ENCODE measurements around the gene AQP2.
A peak's percentile ranks its signal among the peaks of the same experiment; 100 is the strongest.

DNA sequence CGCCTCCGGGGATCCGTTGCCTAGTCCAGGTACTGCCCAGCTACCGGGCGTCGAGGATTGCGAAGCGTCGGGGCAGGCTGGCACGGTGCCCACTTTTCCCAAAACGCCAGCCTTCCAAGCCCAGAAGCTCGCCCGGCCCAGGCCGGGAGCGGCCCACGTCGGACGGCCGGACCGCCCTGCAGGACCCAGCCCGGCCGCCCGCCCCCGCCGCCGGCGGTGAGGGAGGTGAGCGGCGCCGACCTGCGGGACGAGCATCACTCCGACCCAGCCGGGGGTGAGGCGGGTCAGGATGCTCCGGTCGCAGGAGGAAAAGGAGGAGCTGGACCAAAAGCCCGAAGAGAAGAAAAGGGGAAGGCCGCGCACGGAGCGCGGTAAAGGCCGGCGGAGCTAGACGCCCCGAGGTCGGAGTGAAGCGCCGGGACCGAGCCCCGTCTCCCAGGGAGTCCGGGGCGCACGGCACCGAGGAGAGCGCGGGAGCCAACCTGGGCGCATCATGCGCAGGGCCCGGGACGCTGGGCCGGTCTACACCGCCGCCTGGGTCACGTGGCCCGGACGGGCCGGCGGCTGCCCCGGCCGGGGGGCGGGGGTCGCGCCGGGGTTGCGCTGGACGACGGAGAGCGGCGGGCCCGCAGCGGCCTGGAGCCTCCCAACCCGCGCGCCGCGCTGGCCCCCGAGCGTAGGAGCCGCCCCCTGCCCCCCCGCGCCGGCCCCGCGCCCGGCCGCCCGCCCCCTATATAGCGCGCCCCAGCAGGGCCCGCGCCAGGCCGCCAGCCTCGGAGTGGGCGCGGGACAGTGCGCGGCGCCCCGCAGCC, 10.8 kb downstream of the AQP2 start, which contains the start of gene AQP5:
- TF ChIP-seq, protein P1, sequence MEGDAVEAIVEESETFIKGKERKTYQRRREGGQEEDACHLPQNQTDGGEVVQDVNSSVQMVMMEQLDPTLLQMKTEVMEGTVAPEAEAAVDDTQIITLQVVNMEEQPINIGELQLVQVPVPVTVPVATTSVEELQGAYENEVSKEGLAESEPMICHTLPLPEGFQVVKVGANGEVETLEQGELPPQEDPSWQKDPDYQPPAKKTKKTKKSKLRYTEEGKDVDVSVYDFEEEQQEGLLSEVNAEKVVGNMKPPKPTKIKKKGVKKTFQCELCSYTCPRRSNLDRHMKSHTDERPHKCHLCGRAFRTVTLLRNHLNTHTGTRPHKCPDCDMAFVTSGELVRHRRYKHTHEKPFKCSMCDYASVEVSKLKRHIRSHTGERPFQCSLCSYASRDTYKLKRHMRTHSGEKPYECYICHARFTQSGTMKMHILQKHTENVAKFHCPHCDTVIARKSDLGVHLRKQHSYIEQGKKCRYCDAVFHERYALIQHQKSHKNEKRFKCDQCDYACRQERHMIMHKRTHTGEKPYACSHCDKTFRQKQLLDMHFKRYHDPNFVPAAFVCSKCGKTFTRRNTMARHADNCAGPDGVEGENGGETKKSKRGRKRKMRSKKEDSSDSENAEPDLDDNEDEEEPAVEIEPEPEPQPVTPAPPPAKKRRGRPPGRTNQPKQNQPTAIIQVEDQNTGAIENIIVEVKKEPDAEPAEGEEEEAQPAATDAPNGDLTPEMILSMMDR (IDR thresholded peaks at IDR 0.05; ENCODE audit: poor library complexity) = no peak
- peak; percentile 83 for TF ChIP-seq EZH2 (IDR thresholded peaks at IDR 0.05; ENCODE audit: borderline replicate concordance)

Measured in hepatocyte (in vitro differentiated cells).